Activated CD4-positive, alpha-beta T cell treated with anti-CD3 and anti-CD28 coated beads for 24 hours (primary cell): ENCODE results near the gene FLT3LG.

Experiments
- DNase-seq, 2 donors: peaks; one replicate each; pipeline ENCODE4 v3.0.0-alpha.2; 2020; ENCODE audit warnings: low read depth in 2 of 2

Gene FLT3LG

GRCh38 chr19:49488046-49488862 is 14.2 kb downstream of the FLT3LG start:
- DNase-seq = no peak

GRCh38 chr19:49488863-49489537 is 15.0 kb downstream of the FLT3LG start:
- no peak for DNase-seq

- no peak for DNase-seq
Measured at GRCh38 chr19:49489601-49490167, 15.7 kb downstream of the FLT3LG start.

GRCh38 chr19:49490287-49491029 is 16.4 kb downstream of the FLT3LG start:
- DNase-seq = no peak

- no peak for DNase-seq
Measured at GRCh38 chr19:49491030-49491803, 17.2 kb downstream of the FLT3LG start.

GRCh38 chr19:49491804-49492572 is 18.0 kb downstream of the FLT3LG start:
- no peak for DNase-seq

- DNase-seq = no peak
Measured at GRCh38 chr19:49492573-49493405, 18.8 kb downstream of the FLT3LG start.

GRCh38 chr19:49496574-49497008 is 22.6 kb downstream of the FLT3LG start:
- DNase-seq = no peak

GRCh38 chr19:49497047-49497788 is 23.2 kb downstream of the FLT3LG start:
- no peak for DNase-seq

GRCh38 chr19:49497789-49498103 is 23.7 kb downstream of the FLT3LG start:
- DNase-seq = no peak

- DNase-seq = no peak
Measured at GRCh38 chr19:49498475-49498874, 24.5 kb downstream of the FLT3LG start.

GRCh38 chr19:49499030-49499670 is 25.1 kb downstream of the FLT3LG start:
- DNase-seq = no peak

GRCh38 chr19:49502866-49503581 is 29.0 kb downstream of the FLT3LG start:
- no peak for DNase-seq

- DNase-seq = no peak
Measured at GRCh38 chr19:49503582-49503962, 29.6 kb downstream of the FLT3LG start.

GRCh38 chr19:49506575-49507105 is 32.6 kb downstream of the FLT3LG start:
- no peak for DNase-seq

- DNase-seq = no peak
Measured at GRCh38 chr19:49507803-49508494, 33.9 kb downstream of the FLT3LG start.
